GM12865 (cell line): Measurements from ENCODE around the gene OR8B3.
"Not testable (repeated sequence)": the region's sequence is repeated elsewhere in the genome, so short reads cannot be mapped to it uniquely, and the experiment has no call there.

ENCODE experiments used
- DNase-seq: peaks from one replicate; pipeline ENCODE4 v3.0.0; 2010; ENCODE audit warnings: low read depth
- H3K4me3 ChIP-seq: 2 replicates; pipeline ENCODE4 v1.5.1; 2011; ENCODE audit warnings: mild to moderate bottlenecking, low read depth, low read length, control low read depth
- TF ChIP-seq, protein P1 (sequence below): IDR thresholded peaks from 2 replicates; pipeline ENCODE4 v1.5.1; 2011; ENCODE audit warnings: low read length, control low read depth, low read depth, inconsistent platforms; ENCODE audit not compliant: insufficient read depth; ENCODE audit errors: missing control alignments

Gene OR8B3

DNA sequence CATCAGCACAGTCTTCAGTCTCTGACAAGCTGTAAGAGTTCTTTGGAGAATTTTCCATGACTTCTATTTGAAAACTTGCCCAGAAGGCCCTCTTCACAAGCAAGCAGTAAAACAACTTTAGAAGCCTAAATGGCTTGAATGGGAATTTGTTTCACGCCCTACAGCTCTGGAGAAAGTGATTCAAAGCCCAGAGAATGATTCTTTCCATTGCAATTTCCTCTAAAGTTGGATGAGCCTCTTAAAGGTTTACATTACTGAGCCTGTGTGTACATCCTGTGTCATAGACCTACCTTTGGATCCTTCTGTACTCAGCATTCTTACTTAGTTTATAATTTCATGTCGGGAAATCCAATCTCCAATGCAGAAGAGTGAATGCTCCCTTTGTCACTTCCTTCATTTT lies 6.8 kb upstream of the OR8B3 start:
- TF ChIP-seq, protein P1, sequence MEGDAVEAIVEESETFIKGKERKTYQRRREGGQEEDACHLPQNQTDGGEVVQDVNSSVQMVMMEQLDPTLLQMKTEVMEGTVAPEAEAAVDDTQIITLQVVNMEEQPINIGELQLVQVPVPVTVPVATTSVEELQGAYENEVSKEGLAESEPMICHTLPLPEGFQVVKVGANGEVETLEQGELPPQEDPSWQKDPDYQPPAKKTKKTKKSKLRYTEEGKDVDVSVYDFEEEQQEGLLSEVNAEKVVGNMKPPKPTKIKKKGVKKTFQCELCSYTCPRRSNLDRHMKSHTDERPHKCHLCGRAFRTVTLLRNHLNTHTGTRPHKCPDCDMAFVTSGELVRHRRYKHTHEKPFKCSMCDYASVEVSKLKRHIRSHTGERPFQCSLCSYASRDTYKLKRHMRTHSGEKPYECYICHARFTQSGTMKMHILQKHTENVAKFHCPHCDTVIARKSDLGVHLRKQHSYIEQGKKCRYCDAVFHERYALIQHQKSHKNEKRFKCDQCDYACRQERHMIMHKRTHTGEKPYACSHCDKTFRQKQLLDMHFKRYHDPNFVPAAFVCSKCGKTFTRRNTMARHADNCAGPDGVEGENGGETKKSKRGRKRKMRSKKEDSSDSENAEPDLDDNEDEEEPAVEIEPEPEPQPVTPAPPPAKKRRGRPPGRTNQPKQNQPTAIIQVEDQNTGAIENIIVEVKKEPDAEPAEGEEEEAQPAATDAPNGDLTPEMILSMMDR, result no peak
- no peak for DNase-seq
- no peak overlapping the region for H3K4me3 ChIP-seq

DNA sequence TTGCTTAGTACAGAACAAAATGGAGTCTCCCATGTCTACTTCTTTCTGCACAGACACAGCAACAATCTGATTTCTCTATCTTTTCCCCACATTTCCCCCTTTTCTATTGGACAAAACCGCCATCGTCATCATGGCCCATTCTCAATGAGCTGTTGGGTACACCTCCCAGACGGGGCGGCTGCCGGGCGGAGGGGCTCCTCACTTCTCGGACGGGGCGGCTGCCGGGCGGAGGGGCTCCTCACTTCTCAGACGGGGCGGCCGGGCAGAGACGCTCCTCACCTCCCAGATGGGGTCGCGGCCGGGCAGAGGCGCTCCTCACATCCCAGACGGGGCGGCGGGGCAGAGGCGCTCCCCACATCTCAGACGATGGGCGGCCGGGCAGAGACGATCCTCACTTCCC lies 4.4 kb upstream of the OR8B3 start:
- H3K4me3 ChIP-seq, DNase-seq: not testable (repeated sequence)

DNA sequence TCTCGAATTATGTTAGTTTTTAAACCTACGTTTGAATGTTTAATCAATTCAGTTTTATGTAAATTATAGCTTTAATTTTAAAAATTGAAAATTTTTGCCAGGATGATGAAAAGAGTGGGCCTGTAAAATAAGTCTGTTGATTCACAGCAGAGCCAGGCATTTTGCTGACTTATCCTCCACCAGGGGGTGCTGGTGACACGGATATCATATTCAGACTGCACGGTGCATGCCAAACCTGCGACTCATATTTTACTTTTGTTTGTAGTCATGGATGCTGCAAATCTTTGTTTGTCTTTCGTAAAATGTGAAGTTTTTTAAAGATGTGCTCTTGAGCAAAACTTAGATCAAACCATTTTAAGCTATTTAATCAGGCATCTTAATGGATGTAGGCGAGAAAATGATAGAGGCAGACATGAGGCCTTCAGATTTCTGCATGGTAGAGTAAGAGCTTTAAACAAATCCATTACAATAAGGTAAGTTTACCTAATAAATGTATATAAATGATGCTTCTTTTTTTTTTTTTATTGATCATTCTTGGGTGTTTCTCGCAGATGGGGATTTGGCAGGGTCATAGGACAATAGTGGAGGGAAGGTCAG lies 3.6 kb upstream of the OR8B3 start:
- TF ChIP-seq, protein P1, result peak; percentile 73
- peak; percentile 68 for DNase-seq
- no peak overlapping the region for H3K4me3 ChIP-seq

DNA sequence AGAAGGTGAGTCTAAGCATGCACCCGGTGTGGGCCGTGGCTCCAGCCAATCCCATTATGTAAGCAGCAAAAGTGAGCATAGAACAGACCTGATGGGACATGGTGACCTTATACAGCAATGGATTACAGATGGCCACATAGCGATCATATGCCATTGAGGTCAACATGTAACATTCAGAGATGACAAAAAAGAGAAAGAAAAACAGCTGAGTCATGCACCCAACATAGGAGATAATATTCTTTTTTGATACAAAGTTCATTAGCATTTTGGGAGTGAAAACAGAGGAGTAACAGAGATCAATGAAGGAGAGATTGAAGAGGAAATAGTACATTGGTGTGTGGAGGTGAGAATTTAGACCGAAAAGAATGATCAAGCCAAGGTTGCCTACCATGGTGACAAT lies 2.0 kb downstream of the OR8B3 start:
- not testable (repeated sequence) for H3K4me3 ChIP-seq, DNase-seq

DNA sequence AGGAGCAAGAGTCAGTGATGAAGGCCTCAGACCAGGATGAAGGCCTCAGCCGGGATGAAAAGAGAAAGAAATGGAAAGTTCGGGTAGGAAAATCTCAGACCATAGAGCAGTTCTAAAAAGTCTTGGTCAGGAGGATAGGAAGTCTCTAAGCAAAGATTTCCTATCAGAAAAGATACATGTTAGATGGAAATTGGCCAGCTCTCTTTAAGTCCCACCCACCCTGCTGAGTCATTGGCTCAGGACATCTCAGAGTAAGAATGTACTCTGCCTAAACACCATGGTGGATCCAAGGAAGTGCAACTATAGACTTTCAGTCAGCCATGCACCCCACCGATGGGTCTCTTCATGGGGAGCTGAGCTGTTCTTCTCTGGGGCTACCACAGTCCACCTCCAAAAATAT lies 4.4 kb downstream of the OR8B3 start:
- no peak overlapping the region for H3K4me3 ChIP-seq
- DNase-seq, result no peak
- TF ChIP-seq, protein P1, result no peak

DNA sequence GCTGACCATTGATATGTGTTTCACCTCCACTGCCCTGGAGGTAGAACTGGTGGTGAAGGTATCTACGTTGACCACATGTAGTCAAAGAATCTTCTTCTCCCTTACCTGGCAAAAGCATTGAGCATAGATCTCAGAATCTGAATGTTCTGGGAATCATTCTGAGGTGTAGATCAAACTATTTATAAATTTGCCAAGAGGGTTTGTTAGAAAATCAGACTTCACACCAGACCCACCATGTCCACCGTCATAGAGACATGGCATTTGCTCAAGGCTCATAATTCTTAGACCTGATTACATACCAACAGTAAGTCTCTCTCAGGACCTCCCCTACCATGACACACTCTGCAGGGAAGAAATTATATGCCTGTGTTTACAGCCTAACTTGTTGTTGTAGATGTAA lies 14.4 kb downstream of the OR8B3 start, which contains the start of gene OR8B2:
Gene OR8B2 (minus strand): TSS at position 101 of the 400 bp plus-strand sequence. CDS start 1,156 bp downstream, outside the sequence.
- TF ChIP-seq, protein P1, result no peak
- no peak for DNase-seq
- no peak within 1 kb of the TSS for H3K4me3 ChIP-seq

DNA sequence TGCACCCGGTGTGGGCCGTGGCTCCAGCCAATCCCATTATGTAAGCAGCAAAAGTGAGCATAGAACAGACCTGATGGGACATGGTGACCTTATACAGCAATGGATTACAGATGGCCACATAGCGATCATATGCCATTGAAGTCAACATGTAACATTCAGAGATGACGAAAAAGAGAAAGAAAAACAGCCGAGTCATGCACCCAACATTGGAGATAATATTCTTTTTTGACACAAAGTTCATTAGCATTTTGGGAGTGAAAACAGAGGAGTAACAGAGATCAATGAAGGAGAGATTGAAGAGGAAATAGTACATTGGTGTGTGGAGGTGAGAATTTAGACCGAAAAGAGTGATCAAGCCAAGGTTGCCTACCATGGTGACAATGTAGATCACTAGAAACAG lies 16.0 kb downstream of the OR8B3 start:
- not testable (repeated sequence) for DNase-seq, H3K4me3 ChIP-seq

DNA sequence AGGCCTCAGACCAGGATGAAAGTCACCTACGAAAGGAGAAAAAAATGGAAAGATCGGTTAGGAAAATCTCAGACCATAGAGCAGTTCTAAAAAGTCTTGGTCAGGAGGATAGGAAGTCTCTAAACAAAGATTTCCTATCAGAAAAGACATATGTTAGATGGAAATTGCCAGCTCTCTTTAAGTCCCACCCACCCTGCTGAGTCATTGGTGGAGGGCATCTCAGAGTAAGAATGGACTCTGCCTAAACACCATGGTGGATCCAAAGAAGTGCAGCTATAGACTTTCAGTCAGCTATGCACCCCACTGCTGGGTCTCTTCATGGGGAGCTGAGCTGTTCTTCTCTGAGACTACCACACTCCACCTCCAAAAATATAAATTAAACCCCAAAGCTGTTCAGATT lies 18.2 kb downstream of the OR8B3 start:
- TF ChIP-seq, protein P1, result no peak
- no peak overlapping the region for H3K4me3 ChIP-seq
- DNase-seq, result no peak
